Measurements from ENCODE around the gene CHST4. TPM values are rescaled to one million over a fixed set of nuclear protein-coding genes. Genes with fewer than 3 reads are reported as not detected.

The CHST4 gene
- total RNA-seq, 1 experiment from 2014 or later = not detected

DNA sequence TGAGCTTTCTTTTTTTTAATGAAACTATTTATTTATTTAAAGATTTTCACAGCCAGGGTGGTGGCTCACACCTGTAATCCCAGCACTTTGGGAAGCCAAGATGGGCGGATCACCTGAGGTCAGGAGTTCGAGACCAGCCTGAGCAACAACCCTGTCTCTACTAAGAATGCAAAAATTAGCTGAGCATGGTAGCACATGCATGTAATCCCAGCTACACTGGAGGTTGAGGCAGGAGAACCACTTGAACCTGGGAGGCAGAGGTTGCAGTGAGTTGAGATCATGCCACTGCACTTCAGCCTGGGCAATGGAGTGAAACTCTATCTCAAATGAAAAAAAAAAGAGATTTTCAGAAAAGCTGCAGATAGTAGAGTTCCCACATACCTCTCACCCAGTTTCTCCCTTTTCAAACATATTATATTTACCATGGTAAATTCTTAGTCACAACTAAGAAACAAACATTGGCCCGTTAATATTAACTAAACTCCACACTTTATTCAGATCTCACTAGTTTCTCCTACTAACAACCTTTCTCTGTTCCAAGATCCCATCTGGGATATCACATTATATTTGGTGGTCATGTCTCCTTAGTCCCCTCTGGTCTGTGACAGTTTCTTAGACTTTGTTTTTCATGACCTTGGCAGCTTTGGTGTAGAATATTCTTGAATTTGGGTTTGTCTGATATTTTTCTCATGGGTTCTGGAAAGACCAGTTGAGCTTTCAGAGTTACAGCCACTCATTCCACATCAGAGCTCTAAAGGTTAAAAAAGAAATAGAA lies 58.5 kb downstream of the CHST4 start:
- POLR2A ChIA-PET (ENCODE audit: unreplicated experiment) = no interaction called here
- H3F3A ChIP-seq (ENCODE audit: low read length, unreplicated experiment) = no peaks in the 10 kb centered on the region
- no peaks in the 10 kb centered on the region for H3K9me2 ChIP-seq (replicated peaks; ENCODE audit: low read length)
- no peaks in the 10 kb centered on the region; the same call in 1 of the 2 replicates for H3K4me1 ChIP-seq (ENCODE audit: insufficient read depth, low read length)
- peaks cover 19% of the 10 kb centered on the region for H3K27me3 ChIP-seq (ENCODE audit: low read length)
- BruUV-seq (replicated peaks) = no TSS peak
- H3K9ac ChIP-seq (ENCODE audit: low read length) = no peak overlapping the region
- no peak overlapping the region for H3K4me3 ChIP-seq (ENCODE audit: low read length)
- no peaks in the 10 kb centered on the region for H4K20me1 ChIP-seq (ENCODE audit: low read length)
- TF ChIP-seq EZH2 (IDR thresholded peaks at IDR 0.05; ENCODE audit: low read length, unreplicated experiment) = no peak
- no peak for TF ChIP-seq EZH2phosphoT487 (IDR thresholded peaks at IDR 0.05; ENCODE audit: borderline replicate concordance, low read length)
- TF ChIP-seq, protein P1, sequence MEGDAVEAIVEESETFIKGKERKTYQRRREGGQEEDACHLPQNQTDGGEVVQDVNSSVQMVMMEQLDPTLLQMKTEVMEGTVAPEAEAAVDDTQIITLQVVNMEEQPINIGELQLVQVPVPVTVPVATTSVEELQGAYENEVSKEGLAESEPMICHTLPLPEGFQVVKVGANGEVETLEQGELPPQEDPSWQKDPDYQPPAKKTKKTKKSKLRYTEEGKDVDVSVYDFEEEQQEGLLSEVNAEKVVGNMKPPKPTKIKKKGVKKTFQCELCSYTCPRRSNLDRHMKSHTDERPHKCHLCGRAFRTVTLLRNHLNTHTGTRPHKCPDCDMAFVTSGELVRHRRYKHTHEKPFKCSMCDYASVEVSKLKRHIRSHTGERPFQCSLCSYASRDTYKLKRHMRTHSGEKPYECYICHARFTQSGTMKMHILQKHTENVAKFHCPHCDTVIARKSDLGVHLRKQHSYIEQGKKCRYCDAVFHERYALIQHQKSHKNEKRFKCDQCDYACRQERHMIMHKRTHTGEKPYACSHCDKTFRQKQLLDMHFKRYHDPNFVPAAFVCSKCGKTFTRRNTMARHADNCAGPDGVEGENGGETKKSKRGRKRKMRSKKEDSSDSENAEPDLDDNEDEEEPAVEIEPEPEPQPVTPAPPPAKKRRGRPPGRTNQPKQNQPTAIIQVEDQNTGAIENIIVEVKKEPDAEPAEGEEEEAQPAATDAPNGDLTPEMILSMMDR (conservative IDR thresholded peaks at IDR 0.05; ENCODE audit: low read depth, low read length) = no peak
- H3K4me2 ChIP-seq (ENCODE audit: low read length) = no peak overlapping the region; the same call in 1 of the 2 replicates
- H3K79me2 ChIP-seq (ENCODE audit: low read length) = no peaks in the 10 kb centered on the region
- no peaks in the 10 kb centered on the region for H3K9me3 ChIP-seq (ENCODE audit: low read length)
- CTCF ChIA-PET = interaction anchor here (0.6 kb wide), 1 partner anchor 82 kb away, joined by 3 read pairs; no protein-coding TSS in a partner anchor
- ATAC-seq (no peak), DNase-seq (no peak)
- no peak overlapping the region for H2AFZ ChIP-seq (ENCODE audit: low read length)
- intact Hi-C loops (cut with micrococcal nuclease) = no loop called here
- H3K36me3 ChIP-seq (ENCODE audit: low read depth, low read length) = no peaks in the 10 kb centered on the region
- no peak overlapping the region for H3K27ac ChIP-seq (ENCODE audit: low read length)

DNA sequence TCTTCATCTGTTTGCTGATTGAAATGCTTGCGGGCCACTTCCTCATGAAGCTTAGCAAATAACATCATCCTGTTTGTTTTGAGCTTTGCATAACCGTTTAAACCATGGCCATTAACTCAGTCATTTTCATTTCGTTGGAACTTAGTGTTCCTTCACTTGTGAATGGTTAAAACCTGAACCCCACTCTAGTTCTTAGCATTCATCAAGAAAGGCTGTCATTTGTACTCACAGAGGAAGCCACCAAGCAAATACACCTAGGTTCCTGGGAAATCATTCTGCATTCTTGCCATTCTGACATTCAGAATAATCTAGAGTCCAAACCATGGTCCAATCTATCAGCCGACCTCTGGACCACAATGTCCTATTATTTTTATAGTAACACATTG lies 59.1 kb downstream of the CHST4 start:
- Histone ChIP-seq H3K4me2 (ENCODE audit: low read length) (no peak overlapping the region; the same call in 1 of the 2 replicates), H3K4me1 (ENCODE audit: insufficient read depth, low read length) (no peaks in the 10 kb centered on the region; the same call in 1 of the 2 replicates), H3K27me3 (ENCODE audit: low read length) (peaks cover 19% of the 10 kb centered on the region), H2AFZ (ENCODE audit: low read length) (no peak overlapping the region), H3F3A (ENCODE audit: low read length, unreplicated experiment) (no peaks in the 10 kb centered on the region), H3K9ac (ENCODE audit: low read length) (no peak overlapping the region), H3K27ac (ENCODE audit: low read length) (no peak overlapping the region), H3K4me3 (ENCODE audit: low read length) (no peak overlapping the region), H3K79me2 (ENCODE audit: low read length) (no peaks in the 10 kb centered on the region), H3K9me3 (ENCODE audit: low read length) (no peaks in the 10 kb centered on the region), H4K20me1 (ENCODE audit: low read length) (no peaks in the 10 kb centered on the region), H3K36me3 (ENCODE audit: low read depth, low read length) (no peaks in the 10 kb centered on the region), H3K9me2 (replicated peaks; ENCODE audit: low read length) (no peaks in the 10 kb centered on the region)
- ATAC-seq = no peak
- ChIA-PET POLR2A (ENCODE audit: unreplicated experiment) (no interaction called here), CTCF (interaction anchor here (0.6 kb wide), 1 partner anchor 83 kb away, joined by 3 read pairs; no protein-coding TSS in a partner anchor)
- no peak for DNase-seq
- intact Hi-C loops (cut with micrococcal nuclease) = no loop called here
- BruUV-seq (replicated peaks) = no TSS peak
- TF ChIP-seq EZH2phosphoT487 (IDR thresholded peaks at IDR 0.05; ENCODE audit: borderline replicate concordance, low read length) (no peak), EZH2 (IDR thresholded peaks at IDR 0.05; ENCODE audit: low read length, unreplicated experiment) (no peak)
- TF ChIP-seq, protein P1 (conservative IDR thresholded peaks at IDR 0.05; ENCODE audit: low read depth, low read length) = no peak

Other genes with a start within 250 kb of the CHST4 start
- gene CMTR2, start 237.0 kb upstream of the CHST4 start, total RNA-seq (2014; rRNA removed) = 14.7 and 15.3 TPM in 2 replicates
- 0.47 TPM in 1 of 2 replicates, not detected in the other for gene CALB2, start 167.7 kb upstream of the CHST4 start, total RNA-seq (2014; rRNA removed)
- not detected in 2 replicates for gene TLE7, start 84.4 kb upstream of the CHST4 start, total RNA-seq (2014; rRNA removed)
- 6.6 and 7.5 TPM in 2 replicates for gene ZNF23, start 64.2 kb upstream of the CHST4 start, total RNA-seq (2014; rRNA removed)
- gene ZNF19, start 37.1 kb upstream of the CHST4 start, total RNA-seq (2014; rRNA removed) = 0.40 and 1.5 TPM in 2 replicates
- gene TAT, start 50.7 kb downstream of the CHST4 start, total RNA-seq (2014; rRNA removed) = not detected in 2 replicates
- 7.4 and 14.6 TPM in 2 replicates for gene MARVELD3, start 99.8 kb downstream of the CHST4 start, total RNA-seq (2014; rRNA removed)
- 4.4 and 5.0 TPM in 2 replicates for gene PHLPP2, start 198.3 kb downstream of the CHST4 start, total RNA-seq (2014; rRNA removed)

Data from PC-3 (cell line).